Activated CD8-positive, alpha-beta memory T cell treated with anti-CD3 and anti-CD28 coated beads, Interleukin-2, amount 50 U/mL, for 48 hours (primary cell): ENCODE results near the gene NOTO.

Source experiments
- DNase-seq: peaks from one replicate; pipeline ENCODE4 v3.0.0-alpha.2; 2020

NOTO gene

GRCh38 chr2:73235315-73236028, 33.1 kb downstream of the NOTO start:
- DNase-seq, result no peak

GRCh38 chr2:73237168-73237567, 34.8 kb downstream of the NOTO start:
- DNase-seq, result no peak

DNA sequence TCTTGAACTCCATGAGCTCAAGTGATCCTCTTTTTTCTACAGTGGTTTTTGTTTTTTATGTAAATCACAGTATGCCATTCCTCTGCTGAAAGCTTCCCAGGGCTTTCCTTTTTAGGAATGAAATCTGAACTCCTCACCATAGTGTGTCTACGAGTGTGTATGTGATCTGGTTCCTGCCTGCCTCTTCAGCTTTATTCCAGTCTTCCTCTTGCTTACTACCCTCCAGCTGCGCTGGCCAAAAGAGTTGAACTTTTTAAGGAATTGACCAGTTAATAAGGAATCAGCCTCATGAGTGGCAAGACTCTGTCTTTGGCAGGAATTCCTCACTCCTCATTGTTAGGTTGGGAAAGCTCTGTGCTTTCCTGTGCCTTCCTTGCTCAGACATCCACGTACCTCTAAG, 35.8 kb downstream of the NOTO start:
- DNase-seq, result no peak

DNA sequence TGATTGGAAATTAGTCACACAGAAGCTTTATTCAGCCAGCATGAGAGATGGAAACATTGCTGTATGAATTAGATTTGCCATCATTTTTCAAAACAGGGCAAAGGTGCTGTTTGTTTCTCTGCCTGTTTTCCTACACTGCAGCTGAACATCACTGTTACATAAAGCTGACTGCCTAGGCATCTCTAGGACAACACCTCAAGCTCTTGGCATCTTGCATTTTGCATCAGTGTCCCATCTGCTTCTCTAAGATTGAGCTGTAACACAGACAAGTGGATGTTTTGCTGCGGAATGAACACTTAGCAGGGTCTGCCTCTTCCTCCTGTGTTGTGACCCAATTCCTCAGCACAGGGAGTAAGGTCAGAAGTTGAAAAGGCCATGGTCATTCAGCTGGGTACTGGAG, 36.6 kb downstream of the NOTO start:
- DNase-seq, result no peak

- no peak for DNase-seq
Observed at GRCh38 chr2:73239776-73240175, 37.4 kb downstream of the NOTO start.

GRCh38 chr2:73243884-73244570, 41.7 kb downstream of the NOTO start:
- no peak for DNase-seq

DNA sequence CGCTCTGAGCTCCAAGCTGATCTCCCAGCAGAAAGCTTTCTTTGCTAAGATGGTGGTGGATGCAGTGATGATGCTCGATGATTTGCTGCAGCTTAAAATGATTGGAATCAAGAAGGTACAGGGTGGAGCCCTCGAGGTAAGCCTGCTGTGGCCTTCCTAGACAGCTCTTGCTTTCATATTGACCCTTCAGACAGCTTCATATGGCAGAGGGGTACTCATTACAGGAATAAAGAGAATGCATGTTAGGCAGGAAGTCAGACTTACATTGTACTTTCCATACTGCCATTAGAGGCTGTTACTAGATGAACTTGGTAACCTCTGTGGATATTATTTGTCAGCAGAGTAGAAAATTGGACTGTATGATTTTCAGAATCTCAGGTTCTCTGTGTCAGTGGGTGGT, 42.2 kb downstream of the NOTO start:
- no peak for DNase-seq

- DNase-seq, result no peak
Observed at GRCh38 chr2:73246850-73247249, 44.5 kb downstream of the NOTO start.

DNA sequence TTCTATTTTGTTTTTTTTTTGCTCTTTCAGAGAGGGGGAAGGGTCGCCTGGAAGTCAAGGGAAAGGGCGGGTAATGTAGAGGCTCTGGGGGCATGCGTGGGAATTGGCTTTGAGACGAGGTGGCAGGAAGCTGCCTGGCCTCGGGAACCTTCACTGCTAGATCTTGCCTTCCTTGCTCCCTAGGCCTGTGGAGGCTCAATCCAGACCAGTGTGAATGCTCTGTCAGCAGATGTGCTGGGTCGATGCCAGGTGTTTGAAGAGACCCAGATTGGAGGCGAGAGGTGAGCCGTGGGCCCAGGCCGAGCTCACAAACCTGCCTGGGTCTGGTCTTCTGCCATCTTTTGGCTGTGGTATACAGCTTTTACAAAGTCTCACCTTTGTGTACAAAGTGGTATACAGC, 47.3 kb downstream of the NOTO start:
- DNase-seq, result no peak

DNA sequence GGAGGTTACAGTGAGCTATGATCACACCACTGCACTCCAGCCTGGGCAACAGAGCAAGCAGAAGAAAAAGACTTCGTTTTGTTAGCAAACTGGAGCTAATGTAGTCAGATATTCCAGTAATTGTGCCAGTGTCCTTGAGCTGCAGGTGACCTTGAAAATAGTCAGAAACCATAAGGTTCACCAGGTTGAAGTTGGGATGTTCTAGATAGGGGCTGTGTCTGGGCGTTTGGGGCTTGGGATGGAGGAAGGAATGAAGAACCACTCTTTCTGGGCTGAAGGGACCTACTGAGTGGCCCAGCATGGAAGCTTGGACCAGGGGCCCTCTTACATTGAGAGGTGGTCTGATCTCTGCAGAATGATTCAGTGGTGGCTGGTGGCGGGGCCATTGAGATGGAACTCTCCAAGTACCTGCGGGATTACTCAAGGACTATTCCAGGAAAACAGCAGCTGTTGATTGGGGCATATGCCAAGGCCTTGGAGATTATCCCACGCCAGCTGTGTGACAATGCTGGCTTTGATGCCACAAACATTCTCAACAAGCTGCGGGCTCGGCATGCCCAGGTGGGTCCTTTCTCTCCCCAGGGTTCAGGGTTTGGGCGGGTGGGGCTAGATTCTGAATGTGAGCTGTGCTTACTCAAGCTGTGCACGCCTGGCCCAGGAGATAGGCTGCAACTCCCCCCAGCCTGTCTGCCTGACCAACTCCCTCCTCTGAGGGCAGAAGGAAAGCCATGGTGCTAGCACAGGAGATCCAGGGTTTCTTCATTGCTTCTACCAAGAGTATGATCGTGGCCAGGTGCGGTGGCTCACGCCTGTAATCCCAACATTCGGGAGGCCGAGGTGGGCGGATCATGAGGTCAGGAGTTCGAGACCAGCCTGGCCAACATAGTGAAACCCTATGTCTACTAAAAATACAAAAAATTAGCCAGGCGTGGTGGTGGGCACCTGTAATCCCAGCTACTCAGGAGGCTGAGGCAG, 48.8 kb downstream of the NOTO start:
- DNase-seq, result no peak

DNA sequence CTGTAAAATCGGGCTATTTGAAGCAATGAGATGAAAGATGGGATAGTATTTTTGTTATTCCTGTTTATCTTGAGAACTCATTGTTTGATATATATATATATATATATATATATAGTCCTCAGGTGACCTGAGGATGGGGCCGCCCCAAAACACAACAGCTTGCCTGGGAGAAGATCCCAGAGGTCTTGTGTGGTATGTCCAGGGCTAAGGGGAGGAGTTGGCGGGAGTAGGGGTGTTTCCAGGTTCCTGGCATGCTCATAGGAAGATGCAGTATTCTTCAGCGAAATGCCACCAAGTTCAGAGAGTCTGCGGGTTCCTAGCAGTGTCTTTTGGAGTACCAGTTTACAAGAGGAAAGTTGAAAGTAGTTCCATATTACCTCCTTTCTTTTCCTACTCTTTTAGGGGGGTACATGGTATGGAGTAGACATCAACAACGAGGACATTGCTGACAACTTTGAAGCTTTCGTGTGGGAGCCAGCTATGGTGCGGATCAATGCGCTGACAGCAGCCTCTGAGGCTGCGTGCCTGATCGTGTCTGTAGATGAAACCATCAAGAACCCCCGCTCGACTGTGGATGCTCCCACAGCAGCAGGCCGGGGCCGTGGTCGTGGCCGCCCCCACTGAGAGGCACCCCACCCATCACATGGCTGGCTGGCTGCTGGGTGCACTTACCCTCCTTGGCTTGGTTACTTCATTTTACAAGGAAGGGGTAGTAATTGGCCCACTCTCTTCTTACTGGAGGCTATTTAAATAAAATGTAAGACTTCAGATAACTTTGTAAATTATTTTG, 50.1 kb downstream of the NOTO start:
- DNase-seq, result no peak

- no peak for DNase-seq
Observed at GRCh38 chr2:73253400-73253799, 51.0 kb downstream of the NOTO start.

- no peak for DNase-seq
Observed at GRCh38 chr2:73253901-73254300, 51.5 kb downstream of the NOTO start.

DNA sequence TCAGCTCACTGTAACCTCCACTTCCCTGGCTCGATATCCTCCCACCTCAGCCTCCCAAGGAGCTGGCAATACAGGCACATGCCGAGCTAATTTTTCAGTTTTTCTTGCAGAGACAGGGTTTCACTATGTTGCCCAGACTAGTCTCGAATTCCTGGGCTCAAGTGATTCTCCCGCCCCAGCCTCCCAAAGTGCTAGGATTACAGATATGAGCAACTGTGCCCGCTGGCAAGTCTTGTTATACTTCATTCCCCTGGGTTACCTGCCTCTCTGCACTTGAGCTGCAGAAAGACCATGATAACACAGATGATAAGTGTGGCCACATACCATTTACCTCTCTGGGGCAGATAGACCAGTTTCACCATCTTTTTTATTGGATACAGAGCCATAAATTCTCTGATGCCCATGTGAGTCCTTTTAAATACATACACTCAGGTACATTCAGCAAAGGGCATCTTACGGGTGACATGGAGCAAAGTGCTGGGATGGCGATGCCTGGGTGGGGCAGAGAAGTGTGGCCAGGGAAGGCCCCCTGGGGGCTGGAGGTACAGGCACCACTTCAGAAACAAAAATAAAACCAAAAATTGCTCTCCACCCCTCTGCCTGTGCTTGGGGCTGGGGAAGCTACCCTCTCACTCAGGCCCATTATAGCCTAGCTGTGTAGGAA, 52.1 kb downstream of the NOTO start:
- DNase-seq, result no peak

GRCh38 chr2:73255007-73255644, 52.8 kb downstream of the NOTO start:
- DNase-seq, result no peak

DNA sequence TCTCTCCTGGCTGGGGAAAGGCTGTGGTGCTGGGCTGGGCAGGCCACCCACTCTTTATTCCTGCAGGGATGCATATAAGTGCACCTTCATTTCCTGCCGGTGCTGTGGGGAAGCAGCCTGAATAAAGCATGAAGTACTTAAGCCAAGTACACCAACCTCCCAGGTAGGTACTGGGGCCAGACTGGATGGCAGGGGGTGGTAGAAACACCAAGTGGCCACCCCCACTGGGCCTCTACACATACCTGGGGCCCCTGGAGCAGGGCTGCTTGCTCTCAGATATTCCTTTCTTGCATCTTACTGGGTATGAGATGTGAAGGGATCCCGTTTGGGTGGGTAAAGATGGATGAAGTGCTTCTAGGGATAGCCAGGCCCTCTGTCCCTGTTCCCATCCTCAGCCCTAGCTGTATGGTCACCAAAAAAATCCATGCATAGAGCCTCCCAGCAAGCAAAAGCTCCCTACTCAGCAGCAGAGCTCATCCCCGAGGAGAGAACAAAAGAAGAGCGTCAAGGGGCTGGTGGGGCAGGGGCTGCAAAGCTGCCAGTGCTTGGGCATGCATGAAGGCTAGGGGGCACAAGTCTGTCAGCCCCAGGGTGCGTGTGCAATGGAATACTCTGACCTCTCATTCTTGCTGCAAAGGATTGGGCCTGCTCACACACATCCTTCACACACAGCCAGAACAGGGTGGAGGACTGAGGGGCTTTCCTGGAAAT, 53.7 kb downstream of the NOTO start:
- DNase-seq, result no peak

- DNase-seq, result no peak
Observed at GRCh38 chr2:73256618-73256922, 54.2 kb downstream of the NOTO start.

- no peak for DNase-seq
Observed at GRCh38 chr2:73257021-73257420, 54.6 kb downstream of the NOTO start.

DNA sequence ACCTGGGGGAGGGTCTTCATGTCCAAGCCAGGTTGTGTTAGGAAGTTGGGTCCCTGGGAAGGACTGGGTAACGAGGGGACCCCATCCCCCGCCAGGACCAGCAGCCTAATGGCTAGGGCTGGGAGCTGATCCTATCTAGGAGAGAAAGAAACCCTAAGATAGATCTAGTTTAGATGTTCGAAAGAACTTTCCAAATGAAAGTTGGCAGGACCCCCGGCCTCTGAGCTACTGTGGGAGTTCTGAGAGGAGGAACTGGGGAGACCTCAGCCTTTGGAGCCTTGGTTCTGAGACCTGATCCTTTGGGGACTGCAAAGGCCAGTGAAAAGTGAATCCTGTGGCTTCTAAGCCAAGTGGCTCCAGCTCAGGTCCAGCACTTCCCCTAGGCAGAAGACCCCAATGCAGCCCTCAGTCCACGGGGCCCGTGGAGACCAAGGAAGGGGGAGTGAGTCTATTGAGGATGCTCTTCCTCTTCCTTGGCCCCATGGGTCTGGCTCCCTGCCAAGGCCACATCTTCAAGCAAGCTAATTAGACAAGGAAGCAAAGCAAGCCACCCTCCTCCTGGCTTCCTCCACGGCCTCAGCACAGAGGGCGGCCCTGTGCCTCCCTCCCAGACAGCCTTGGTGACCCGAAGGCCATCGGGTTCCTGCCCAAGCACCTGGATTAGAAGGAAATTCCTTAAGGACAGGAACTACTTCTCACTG, 55.2 kb downstream of the NOTO start:
- DNase-seq, result no peak

DNA sequence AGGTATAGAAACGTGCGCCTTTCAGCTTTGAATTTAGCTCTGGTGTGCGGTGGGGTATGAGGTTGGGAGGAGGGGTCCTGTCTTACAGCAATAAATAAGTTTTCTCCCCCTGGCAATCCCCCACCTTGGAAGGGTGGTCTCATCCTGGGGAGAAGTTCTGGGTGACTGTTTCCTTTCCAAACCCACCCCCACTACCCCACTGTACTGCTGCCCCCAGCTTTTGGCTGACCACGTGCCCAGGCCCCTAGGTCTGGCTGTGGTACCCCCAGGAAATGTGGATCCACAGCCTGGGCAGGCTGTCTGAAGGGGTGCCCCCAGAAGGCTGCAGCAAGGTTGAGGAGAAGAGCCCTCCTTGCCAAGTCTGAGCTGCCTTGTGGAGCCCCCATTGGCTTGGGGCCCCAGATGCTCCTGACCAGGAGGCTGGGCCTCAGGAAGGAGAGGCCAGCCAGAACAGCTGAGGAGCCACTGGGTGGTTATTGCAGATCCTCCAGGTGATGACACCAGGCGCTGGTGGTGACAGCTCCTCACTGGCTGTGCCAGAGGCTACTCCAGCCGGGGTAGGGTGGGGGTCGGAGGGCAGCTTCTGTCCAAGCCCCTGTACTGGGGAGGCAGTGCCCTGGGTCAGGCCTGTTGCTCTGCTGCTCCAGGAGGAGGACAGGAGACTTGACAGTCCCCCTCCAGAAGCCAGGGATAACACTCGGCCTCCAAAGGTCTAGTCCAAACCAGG, 56.0 kb downstream of the NOTO start:
- DNase-seq, result no peak
